ENCODE measurements around the gene LRIG1. TPM values are rescaled to one million over a fixed set of nuclear protein-coding genes. Genes with fewer than 3 reads are reported as not detected.

Gene LRIG1
- total and polyA plus RNA-seq, 9 of the 15 experiments (the other 6 are each of a cell fraction or from before 2014, with no cell fraction given), result 0.05 to 0.38 (median 0.13) TPM; not detected in 3

- Histone ChIP-seq H3K9ac (ENCODE audit: insufficient read depth in 1 of 2, low read depth in 2 of 2, low read length in 2 of 2) (no peak overlapping the region), H3K4me3 (no peak overlapping the region), H3K79me2 (ENCODE audit: control insufficient read depth, insufficient read depth, low read length) (no peaks in the 10 kb centered on the region), H3K36me3 (ENCODE audit: control insufficient read depth, insufficient read depth, low read length) (no peaks in the 10 kb centered on the region), H3K4me2 (ENCODE audit: insufficient read depth, low read length) (no peak overlapping the region), H3K9me1 (ENCODE audit: control insufficient read depth, insufficient read depth, low read length) (no peaks in the 10 kb centered on the region), H2AFZ (ENCODE audit: low read depth, low read length) (no peak overlapping the region), H3K4me1 (replicated peaks in 1 of 2; ENCODE audit: control insufficient read depth in 2 of 2, insufficient read depth in 2 of 2, low read length in 2 of 2) (no peaks in the 10 kb centered on the region), H3K27me3 (ENCODE audit: control insufficient read depth in 2 of 2, insufficient read depth in 2 of 2, low read length in 2 of 2) (peaks cover 6 to 50% of the 10 kb centered on the region in 2 experiments; a peak in 3 of 5 replicates), H3K9me3 (replicated peaks; ENCODE audit: control insufficient read depth, insufficient read depth, low read depth, low read length) (no peaks in the 10 kb centered on the region), H3K27ac (ENCODE audit: extremely low read depth, low read depth, low read length) (no peak overlapping the region), H4K20me1 (replicated peaks; ENCODE audit: control insufficient read depth, insufficient read depth, low read length) (no peaks in the 10 kb centered on the region)
- ATAC-seq (no peak), FAIRE-seq (no peak), DNase-seq (ENCODE audit: extremely low read depth in 1 of 4, low spot score in 3 of 4) (no peak)
- CTCF ChIA-PET (ENCODE audit: low intra/inter-chr PET ratio), result no interaction called here
- intact Hi-C loops (cut with micrococcal nuclease), result no loop called here
- POLR2A ChIA-PET, result no interaction called here
- in situ Hi-C loops (cut with MboI), result no loop called here
- no TSS peak for BruUV-seq (replicated peaks)
- TF ChIP-seq E2F3 (CRISPR knock-in tag; IDR thresholded peaks at IDR 0.05), result no peak
- TF ChIP-seq ZNF324 (CRISPR knock-in tag; IDR thresholded peaks at IDR 0.05), result no peak
- no peak for TF ChIP-seq ZNF384 (IDR thresholded peaks at IDR 0.05; ENCODE audit: low read depth, low read length)
- TF ChIP-seq BRF2 (IDR thresholded peaks at IDR 0.05; ENCODE audit: borderline replicate concordance, insufficient read depth, insufficient read length), result no peak
- no peak for TF ChIP-seq TEAD2 (tag; IDR thresholded peaks at IDR 0.05)
- no peak for TF ChIP-seq CC2D1A (IDR thresholded peaks at IDR 0.05)
- WGBS (ENCODE audit: insufficient coverage, low coverage, missing lambda C conversion rate), result 0% methylated on average over 2 of the region's 3 CpGs
These were observed 69.3 kb downstream of the LRIG1 start for GRCh38 chr3:66431494-66431893.
